Measurements from ENCODE around the gene HOOK2. TPM values are rescaled to one million over a fixed set of nuclear protein-coding genes. Genes with fewer than 3 reads are reported as not detected.

Gene HOOK2
- total RNA-seq, 2 experiments from 2014 or later = 17.3 to 18.4 TPM

DNA sequence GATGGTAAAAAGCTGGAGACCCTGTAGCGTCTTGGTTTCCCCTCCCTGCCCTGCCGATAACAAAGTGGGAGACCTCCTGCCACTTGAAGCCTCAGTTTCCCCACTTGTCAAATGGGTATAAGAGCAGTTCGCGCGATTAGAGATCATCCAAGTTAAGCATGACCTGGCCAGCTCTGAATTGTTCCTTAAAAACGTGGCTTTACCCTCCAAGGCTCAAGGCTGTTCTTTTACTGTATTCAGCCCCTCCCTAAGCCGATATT lies 52.0 kb downstream of the HOOK2 start:
- no peaks in the 10 kb centered on the region for H3K27me3 Mint-ChIP-seq
- CTCF ChIA-PET = interaction anchor here (1.0 to 5.5 kb wide), 10 partner anchors 8 to 124 kb away, joined by 3 to 32 read pairs (median 8); partner anchors contain the start of gene TRIR
- H3K9me3 Mint-ChIP-seq = no peaks in the 10 kb centered on the region
- POLR2A ChIA-PET = interaction anchor here (0.8 to 9.0 kb wide), 15 partner anchors 9 to 214 kb away, joined by 3 to 160 read pairs (median 6); partner anchors contain the start of genes DHPS, FBXW9, GET3 and JUNB
- DNase-seq (no peak), ATAC-seq (no peak)
- peaks cover 29% of the 10 kb centered on the region for H3K4me1 Mint-ChIP-seq (ENCODE audit: low read depth)
- intact Hi-C loops (cut with micrococcal nuclease) = loop anchor here (2.0 kb wide), 1 partner anchor 13 kb away; the partner anchor contains the start of gene GET3
- TF ChIP-seq, protein P1, sequence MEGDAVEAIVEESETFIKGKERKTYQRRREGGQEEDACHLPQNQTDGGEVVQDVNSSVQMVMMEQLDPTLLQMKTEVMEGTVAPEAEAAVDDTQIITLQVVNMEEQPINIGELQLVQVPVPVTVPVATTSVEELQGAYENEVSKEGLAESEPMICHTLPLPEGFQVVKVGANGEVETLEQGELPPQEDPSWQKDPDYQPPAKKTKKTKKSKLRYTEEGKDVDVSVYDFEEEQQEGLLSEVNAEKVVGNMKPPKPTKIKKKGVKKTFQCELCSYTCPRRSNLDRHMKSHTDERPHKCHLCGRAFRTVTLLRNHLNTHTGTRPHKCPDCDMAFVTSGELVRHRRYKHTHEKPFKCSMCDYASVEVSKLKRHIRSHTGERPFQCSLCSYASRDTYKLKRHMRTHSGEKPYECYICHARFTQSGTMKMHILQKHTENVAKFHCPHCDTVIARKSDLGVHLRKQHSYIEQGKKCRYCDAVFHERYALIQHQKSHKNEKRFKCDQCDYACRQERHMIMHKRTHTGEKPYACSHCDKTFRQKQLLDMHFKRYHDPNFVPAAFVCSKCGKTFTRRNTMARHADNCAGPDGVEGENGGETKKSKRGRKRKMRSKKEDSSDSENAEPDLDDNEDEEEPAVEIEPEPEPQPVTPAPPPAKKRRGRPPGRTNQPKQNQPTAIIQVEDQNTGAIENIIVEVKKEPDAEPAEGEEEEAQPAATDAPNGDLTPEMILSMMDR (IDR thresholded peaks at IDR 0.05) = no peak
- H3K4me3 Mint-ChIP-seq = peak overlapping the region; percentile 96
- peaks cover 48% of the 10 kb centered on the region for H3K36me3 Mint-ChIP-seq (ENCODE audit: low read depth)
- peak overlapping the region; percentile 91 for H3K27ac Mint-ChIP-seq

DNA sequence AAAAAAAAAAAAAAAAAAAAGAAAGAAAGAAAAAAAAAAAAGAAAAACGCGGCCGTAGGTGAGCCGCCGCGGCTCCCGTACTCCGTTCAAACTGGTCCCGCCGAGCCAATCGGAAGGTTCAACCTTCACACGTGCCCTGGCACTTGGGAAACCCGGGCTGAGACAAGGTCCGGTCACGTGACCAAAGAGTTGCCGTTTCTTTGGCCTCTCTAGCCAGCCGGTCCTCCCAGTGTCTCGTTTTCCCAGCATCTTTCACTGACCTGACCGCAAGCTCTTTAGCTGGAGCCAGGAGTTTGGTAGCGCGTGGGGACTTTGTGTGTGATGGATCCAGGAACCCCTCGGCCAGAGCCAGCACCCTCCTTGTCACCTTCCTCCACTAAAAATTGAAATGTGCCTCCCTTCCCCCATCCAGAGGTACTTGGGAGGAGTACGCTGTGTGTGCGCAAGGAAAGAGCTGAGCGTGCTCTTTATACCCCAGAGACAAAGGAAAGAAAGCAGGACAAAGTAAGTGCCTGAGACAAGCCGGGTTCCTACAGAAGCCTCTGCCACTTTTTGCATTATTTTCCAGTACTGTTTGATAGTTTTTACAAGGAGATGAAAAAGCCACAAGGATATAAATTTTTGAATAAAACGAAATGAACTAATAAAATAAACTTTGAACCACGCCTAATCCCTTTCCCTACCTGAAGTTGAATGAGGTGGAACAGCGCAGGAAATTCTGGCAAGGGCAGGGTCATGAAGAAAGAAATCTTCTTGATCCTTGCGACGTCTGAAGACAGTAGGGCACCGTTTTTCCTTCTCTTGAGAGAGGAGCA lies 52.6 kb downstream of the HOOK2 start:
- CTCF ChIA-PET = interaction anchor here (1.0 to 5.5 kb wide), 10 partner anchors 8 to 125 kb away, joined by 3 to 32 read pairs (median 8); partner anchors contain the start of gene TRIR
- POLR2A ChIA-PET = interaction anchor here (0.7 to 9.0 kb wide), 19 partner anchors 9 to 215 kb away, joined by 3 to 160 read pairs (median 4); partner anchors contain the start of genes DHPS, FBXW9, GET3 and JUNB
- intact Hi-C loops (cut with micrococcal nuclease) = loop anchor here (2.0 kb wide), 1 partner anchor 14 kb away; the partner anchor contains the start of gene GET3
- Mint-ChIP-seq H3K4me1 (ENCODE audit: low read depth) (peaks cover 29% of the 10 kb centered on the region), H3K36me3 (ENCODE audit: low read depth) (peaks cover 45% of the 10 kb centered on the region), H3K27me3 (no peaks in the 10 kb centered on the region), H3K9me3 (no peaks in the 10 kb centered on the region), H3K27ac (peak overlapping the region; percentile 91), H3K4me3 (peak overlapping the region; percentile 96)
- DNase-seq = peak; percentile 98
- peak; percentile 82 for ATAC-seq
- TF ChIP-seq, protein P1 (IDR thresholded peaks at IDR 0.05) = no peak

DNA sequence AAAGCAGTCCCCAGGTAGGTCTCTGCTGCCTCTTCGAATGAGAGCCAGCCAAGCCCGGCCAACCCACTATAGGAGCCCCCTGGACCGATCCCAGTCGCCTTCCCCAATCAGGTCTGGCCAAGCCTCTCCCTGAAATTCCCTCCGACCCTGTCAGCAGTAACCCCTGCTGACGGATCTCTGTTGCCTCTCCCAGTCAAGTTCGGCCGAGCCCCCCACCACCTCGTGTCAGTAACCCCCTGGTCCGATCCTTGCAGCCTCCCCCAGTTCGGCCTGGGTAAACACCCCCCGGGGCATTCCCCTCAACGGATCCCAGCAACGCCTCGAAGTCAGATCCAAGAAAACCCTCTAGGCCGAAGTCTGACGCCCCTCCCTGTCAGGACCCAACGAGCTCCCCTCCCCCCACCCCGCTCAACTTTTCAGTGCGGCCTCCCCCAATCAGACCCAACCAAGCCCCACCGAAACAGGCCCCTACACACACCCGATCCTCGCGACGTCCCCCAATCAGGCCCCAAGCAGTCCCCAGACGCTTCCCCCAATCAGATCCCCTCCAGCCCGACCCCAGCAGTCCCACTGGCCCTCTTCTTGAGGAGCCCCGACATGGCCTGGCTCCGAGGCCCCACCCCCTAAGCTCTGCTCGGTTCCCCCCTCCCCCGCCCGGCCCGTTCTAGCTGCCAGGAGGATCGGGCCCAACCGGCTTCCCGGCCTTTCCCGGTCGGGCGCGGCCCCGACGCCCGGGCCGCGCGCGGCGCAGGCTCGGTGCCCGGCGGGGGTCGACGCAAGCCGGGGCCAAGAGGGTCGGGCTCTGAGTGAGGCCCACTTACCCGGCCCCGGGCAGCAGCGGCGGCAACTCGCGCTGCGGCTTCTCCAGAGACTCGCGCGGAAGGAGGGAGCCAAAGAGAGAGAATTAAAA lies 53.4 kb downstream of the HOOK2 start:
- H3K4me1 Mint-ChIP-seq (ENCODE audit: low read depth) = peaks cover 31% of the 10 kb centered on the region
- H3K27ac Mint-ChIP-seq = peak overlapping the region; percentile 92
- TF ChIP-seq, protein P1 (IDR thresholded peaks at IDR 0.05) = no peak
- H3K9me3 Mint-ChIP-seq = no peaks in the 10 kb centered on the region
- H3K36me3 Mint-ChIP-seq (ENCODE audit: low read depth) = peaks cover 44% of the 10 kb centered on the region
- intact Hi-C loops (cut with micrococcal nuclease) = loop anchor here (2.0 kb wide), 1 partner anchor 15 kb away; the partner anchor contains the start of gene GET3
- DNase-seq (peak; percentile 67), ATAC-seq (peak; percentile 58)
- H3K27me3 Mint-ChIP-seq = no peaks in the 10 kb centered on the region
- H3K4me3 Mint-ChIP-seq = peak overlapping the region; percentile 96
- ChIA-PET CTCF (interaction anchor here (1.0 to 5.5 kb wide), 9 partner anchors 12 to 126 kb away, joined by 3 to 32 read pairs (median 9); partner anchors contain the start of gene TRIR), POLR2A (interaction anchor here (0.7 to 9.0 kb wide), 14 partner anchors 10 to 210 kb away, joined by 3 to 160 read pairs (median 4); partner anchors contain the start of genes DHPS, FBXW9, GET3 and JUNB)

DNA sequence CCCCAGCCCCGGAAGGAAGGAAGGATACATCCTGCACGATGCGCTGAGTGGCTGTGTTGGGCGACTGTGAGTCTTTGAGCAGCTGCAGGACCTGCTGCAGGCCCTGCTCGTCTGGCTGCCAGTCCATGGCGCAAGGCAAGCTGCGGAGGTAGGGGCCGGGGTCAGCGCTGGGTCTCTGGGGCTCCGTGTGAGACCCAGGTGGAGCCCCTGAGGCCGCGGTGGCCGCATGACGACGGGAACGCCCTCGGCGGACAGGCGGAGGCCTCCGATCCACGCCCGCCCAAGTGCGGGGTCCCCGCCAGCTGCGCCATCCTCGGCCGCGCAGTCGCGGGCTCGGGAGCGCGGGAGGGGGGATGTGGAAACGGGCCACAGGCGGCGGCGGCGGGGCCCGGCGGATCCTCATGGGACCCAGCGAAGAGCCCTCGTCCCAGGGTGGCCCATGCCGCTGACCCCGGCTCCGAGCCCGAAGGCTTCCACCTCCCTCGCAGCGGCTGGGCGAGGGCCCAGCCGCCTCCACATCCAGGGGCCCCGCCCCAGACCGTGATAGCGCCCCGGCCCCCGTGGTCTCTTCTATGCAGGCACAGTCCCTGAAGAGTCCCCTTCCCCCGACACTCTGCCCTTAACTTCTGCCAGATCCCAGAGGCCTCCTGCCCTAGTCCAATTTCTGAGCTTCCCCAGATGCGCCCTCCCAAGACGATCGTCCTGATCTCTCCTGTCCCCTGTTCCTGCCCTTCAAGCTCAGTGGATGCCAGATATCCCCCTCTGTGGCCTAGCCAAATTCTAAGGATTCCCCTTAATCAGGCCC lies 54.3 kb downstream of the HOOK2 start:
- CTCF ChIA-PET = interaction anchor here (0.7 to 5.5 kb wide), 8 partner anchors 37 to 198 kb away, joined by 3 to 24 read pairs (median 4); partner anchors contain the start of gene SYCE2
- H3K9me3 Mint-ChIP-seq = no peaks in the 10 kb centered on the region
- H3K27ac Mint-ChIP-seq = peak overlapping the region; percentile 92
- H3K27me3 Mint-ChIP-seq = no peaks in the 10 kb centered on the region
- H3K4me3 Mint-ChIP-seq = peak overlapping the region; percentile 96
- intact Hi-C loops (cut with micrococcal nuclease) = no loop called here
- ATAC-seq (no peak), DNase-seq (peak; percentile 38)
- TF ChIP-seq, protein P1 (IDR thresholded peaks at IDR 0.05) = no peak
- H3K36me3 Mint-ChIP-seq (ENCODE audit: low read depth) = peaks cover 45% of the 10 kb centered on the region
- H3K4me1 Mint-ChIP-seq (ENCODE audit: low read depth) = peaks cover 30% of the 10 kb centered on the region
- POLR2A ChIA-PET = interaction anchor here (0.7 to 9.0 kb wide), 8 partner anchors 9 to 211 kb away, joined by 3 to 160 read pairs (median 8); partner anchors contain the start of genes DHPS, FBXW9, GET3 and TRIR
